IPS-NIHi11 (cell line): ENCODE results near the gene NINJ1.
A peak's percentile ranks its signal among the peaks of the same experiment; 100 is the strongest.
"Not testable (repeated sequence)": the region's sequence is repeated elsewhere in the genome, so short reads cannot be mapped to it uniquely, and the experiment has no call there.

Experiments
- DNase-seq: peaks from one replicate; pipeline ENCODE4 v3.0.0; 2012; ENCODE audit warnings: mixed read lengths, low spot score

The NINJ1 gene

GRCh38 chr9:93119703-93119952 is 14.4 kb downstream of the NINJ1 start:
- DNase-seq, result no peak

- no peak for DNase-seq
These were observed 15.0 kb downstream of the NINJ1 start for GRCh38 chr9:93118863-93119702.

- no peak for DNase-seq
These were observed 15.9 kb downstream of the NINJ1 start for GRCh38 chr9:93117924-93118862.

GRCh38 chr9:93117521-93117920 is 16.5 kb downstream of the NINJ1 start:
- not testable (repeated sequence) for DNase-seq

- peak; percentile 31 for DNase-seq
These were observed 17.7 kb downstream of the NINJ1 start for GRCh38 chr9:93116072-93116961.

GRCh38 chr9:93115486-93116071 is 18.5 kb downstream of the NINJ1 start:
- peak; percentile 10 for DNase-seq

GRCh38 chr9:93114984-93115335 is 19.1 kb downstream of the NINJ1 start:
- DNase-seq, result peak; percentile 2

- peak; percentile 3 for DNase-seq
These were observed 19.7 kb downstream of the NINJ1 start for GRCh38 chr9:93114169-93114983.

GRCh38 chr9:93112864-93113389 is 21.1 kb downstream of the NINJ1 start:
- peak; percentile 4 for DNase-seq

- DNase-seq, result peak; percentile 10
These were observed 21.8 kb downstream of the NINJ1 start for GRCh38 chr9:93112116-93112863.

GRCh38 chr9:93111371-93112115 is 22.5 kb downstream of the NINJ1 start:
- DNase-seq, result peak; percentile 5

GRCh38 chr9:93111001-93111370 is 23.1 kb downstream of the NINJ1 start:
- peak; percentile 1 for DNase-seq

- peak; percentile 3 for DNase-seq
These were observed 23.7 kb downstream of the NINJ1 start for GRCh38 chr9:93110311-93110855.

GRCh38 chr9:93108291-93109041 is 25.6 kb downstream of the NINJ1 start:
- peak; percentile 5 for DNase-seq

GRCh38 chr9:93107825-93108161 is 26.3 kb downstream of the NINJ1 start:
- no peak for DNase-seq

- peak; percentile 0 for DNase-seq
These were observed 26.8 kb downstream of the NINJ1 start for GRCh38 chr9:93107151-93107824.

GRCh38 chr9:93105620-93106019 is 28.4 kb downstream of the NINJ1 start:
- no peak for DNase-seq

GRCh38 chr9:93101086-93101485 is 33.0 kb downstream of the NINJ1 start:
- not testable (repeated sequence) for DNase-seq
